ENCODE measurements around the gene BTRC. TPM values are rescaled to one million over a fixed set of nuclear protein-coding genes. Genes with fewer than 3 reads are reported as not detected.
A peak's percentile ranks its signal among the peaks of the same experiment; 100 is the strongest.

The BTRC gene
- 10 to 100 TPM; 12.4 to 19.5 (median 16.0) TPM for total RNA-seq
- long read RNA-seq, donor 1, full-length matches to known transcripts, result 3 of 10 reads
- long read RNA-seq, donor 1, partial matches to known transcripts, result 5 of 10 reads
- long read RNA-seq, donor 1, other reads (novel, unspliced or antisense), result 2 of 10 reads
- long read RNA-seq, donor 2, full-length matches to known transcripts, result 1 of 2 reads
- long read RNA-seq, donor 2, partial matches to known transcripts, result 0 of 2 reads
- long read RNA-seq, donor 2, other reads (novel, unspliced or antisense), result 1 of 2 reads

GRCh38 chr10:101353692-101354327 is at the start of gene BTRC:
TSS of gene BTRC (plus strand) at chr10:101354165. CDS start at chr10:101354181, 16 bp downstream.
- intact Hi-C loops (cut with DNase I, micrococcal nuclease), result no loop called here
- H3K4me1 ChIP-seq (ENCODE audit: low read depth), result no peaks in the 10 kb centered on the region
- no peaks in the 10 kb centered on the region for H3K36me3 ChIP-seq (ENCODE audit: low read depth)
- peak within 1 kb of the TSS; percentile 84 for H3K4me3 ChIP-seq
- H3K9me3 ChIP-seq, result no peaks in the 10 kb centered on the region
- DNase-seq, result peak; percentile 95 to 97 (median 97)
- TF ChIP-seq, protein P1, sequence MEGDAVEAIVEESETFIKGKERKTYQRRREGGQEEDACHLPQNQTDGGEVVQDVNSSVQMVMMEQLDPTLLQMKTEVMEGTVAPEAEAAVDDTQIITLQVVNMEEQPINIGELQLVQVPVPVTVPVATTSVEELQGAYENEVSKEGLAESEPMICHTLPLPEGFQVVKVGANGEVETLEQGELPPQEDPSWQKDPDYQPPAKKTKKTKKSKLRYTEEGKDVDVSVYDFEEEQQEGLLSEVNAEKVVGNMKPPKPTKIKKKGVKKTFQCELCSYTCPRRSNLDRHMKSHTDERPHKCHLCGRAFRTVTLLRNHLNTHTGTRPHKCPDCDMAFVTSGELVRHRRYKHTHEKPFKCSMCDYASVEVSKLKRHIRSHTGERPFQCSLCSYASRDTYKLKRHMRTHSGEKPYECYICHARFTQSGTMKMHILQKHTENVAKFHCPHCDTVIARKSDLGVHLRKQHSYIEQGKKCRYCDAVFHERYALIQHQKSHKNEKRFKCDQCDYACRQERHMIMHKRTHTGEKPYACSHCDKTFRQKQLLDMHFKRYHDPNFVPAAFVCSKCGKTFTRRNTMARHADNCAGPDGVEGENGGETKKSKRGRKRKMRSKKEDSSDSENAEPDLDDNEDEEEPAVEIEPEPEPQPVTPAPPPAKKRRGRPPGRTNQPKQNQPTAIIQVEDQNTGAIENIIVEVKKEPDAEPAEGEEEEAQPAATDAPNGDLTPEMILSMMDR (IDR thresholded peaks at IDR 0.05), result no peak
- ATAC-seq, result peak; percentile 99

GRCh38 chr10:101304316-101304715 is 49.6 kb upstream of the BTRC start:
- TF ChIP-seq, protein P1 (IDR thresholded peaks at IDR 0.05), result no peak

DNA sequence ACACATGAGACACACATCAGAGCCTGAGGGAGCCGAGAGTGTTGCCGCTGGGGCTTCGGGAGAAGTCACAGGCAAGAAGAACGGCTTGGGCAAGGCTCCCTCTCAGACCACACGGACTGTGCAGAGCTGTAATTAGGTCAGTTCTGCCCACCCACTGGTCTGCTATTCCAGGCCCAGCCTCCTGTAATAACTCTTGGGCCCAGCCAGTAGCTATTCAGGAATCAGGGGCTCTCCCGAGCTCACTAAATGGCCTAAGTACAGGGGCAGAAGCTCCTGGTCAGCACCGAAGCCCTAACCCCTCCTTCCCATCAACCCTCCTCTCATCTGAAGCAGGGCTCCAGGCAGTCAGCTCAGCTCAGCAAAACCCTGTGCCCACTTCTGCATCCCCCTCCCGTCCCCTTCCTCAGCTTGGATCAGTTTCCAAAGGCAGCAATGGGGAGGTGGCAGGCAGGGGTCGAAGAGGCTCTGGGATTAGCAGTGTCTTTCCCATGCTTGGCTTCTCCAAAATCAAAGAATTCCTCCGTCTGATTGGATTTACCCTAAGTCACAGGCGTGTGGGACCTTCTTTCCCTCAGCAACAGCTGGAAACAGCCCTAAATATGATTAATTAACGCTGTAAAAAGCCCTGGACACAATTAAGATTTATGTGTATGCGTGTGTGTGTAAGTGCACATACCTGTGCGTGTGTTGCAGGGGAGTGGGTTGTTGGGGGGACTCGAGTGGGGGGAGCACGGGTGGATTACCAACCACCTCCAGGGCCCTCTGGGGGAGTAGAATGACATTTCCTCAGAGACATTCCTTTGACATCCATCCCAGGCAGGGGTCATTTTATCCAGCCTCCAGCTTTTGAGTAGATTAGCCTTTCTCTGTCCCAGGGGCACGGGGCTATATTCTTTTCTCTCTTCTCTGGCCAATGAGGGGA is 48.4 kb upstream of the BTRC start:
- TF ChIP-seq, protein P1 (IDR thresholded peaks at IDR 0.05), result no peak
- H3K4me1 ChIP-seq (ENCODE audit: low read depth), result no peaks in the 10 kb centered on the region
- H3K4me3 ChIP-seq, result no peak overlapping the region
- intact Hi-C loops (cut with DNase I, micrococcal nuclease), result no loop called here
- ATAC-seq (no peak), DNase-seq (no peak)
- no peaks in the 10 kb centered on the region for H3K9me3 ChIP-seq
- no peaks in the 10 kb centered on the region for H3K36me3 ChIP-seq (ENCODE audit: low read depth)

More at GRCh38 chr10:101304316-101304715, 49.6 kb upstream of the BTRC start:
- ATAC-seq (no peak), DNase-seq (no peak)
- H3K4me1 ChIP-seq (ENCODE audit: low read depth), result no peaks in the 10 kb centered on the region
- no peaks in the 10 kb centered on the region for H3K9me3 ChIP-seq
- no peak overlapping the region for H3K4me3 ChIP-seq
- H3K36me3 ChIP-seq (ENCODE audit: low read depth), result no peaks in the 10 kb centered on the region
- intact Hi-C loops (cut with DNase I, micrococcal nuclease), result no loop called here

GRCh38 chr10:101308051-101308450 is 45.9 kb upstream of the BTRC start:
- Histone ChIP-seq H3K9me3 (no peaks in the 10 kb centered on the region), H3K4me1 (ENCODE audit: low read depth) (no peaks in the 10 kb centered on the region), H3K36me3 (ENCODE audit: low read depth) (no peaks in the 10 kb centered on the region), H3K4me3 (no peak overlapping the region)
- ATAC-seq, result no peak
- intact Hi-C loops (cut with DNase I, micrococcal nuclease), result no loop called here
- no peak for DNase-seq
- TF ChIP-seq, protein P1 (IDR thresholded peaks at IDR 0.05), result no peak

GRCh38 chr10:101310529-101311184 is 43.3 kb upstream of the BTRC start:
- Histone ChIP-seq H3K36me3 (ENCODE audit: low read depth) (no peaks in the 10 kb centered on the region), H3K4me1 (ENCODE audit: low read depth) (no peaks in the 10 kb centered on the region), H3K9me3 (no peaks in the 10 kb centered on the region), H3K4me3 (no peak overlapping the region)
- intact Hi-C loops (cut with DNase I, micrococcal nuclease), result no loop called here
- no peak for DNase-seq
- ATAC-seq, result no peak
- TF ChIP-seq, protein P1 (IDR thresholded peaks at IDR 0.05), result no peak
